Measurements from ENCODE around the gene ATF7.
"Not testable (repeated sequence)": the region's sequence is repeated elsewhere in the genome, so short reads cannot be mapped to it uniquely, and the experiment has no call there.

The ATF7 gene

GRCh38 chr12:53657041-53657440 lies 30.9 kb upstream of the ATF7 start:
- no peak overlapping the region for H3K4me3 ChIP-seq (ENCODE audit: extremely low read depth, insufficient read depth, low read length, poor library complexity, severe bottlenecking)
- H3K9me3 ChIP-seq (ENCODE audit: control insufficient read depth, low read length), result no peaks in the 10 kb centered on the region
- H3K27ac ChIP-seq (ENCODE audit: low read depth, low read length, severe bottlenecking), result no peak overlapping the region
- WGBS, 2 experiments (ENCODE audit: insufficient coverage in 2 of 2), result 93 to 94% methylated on average over 3 to 4 of the region's 4 CpGs
- peaks cover 36% of the 10 kb centered on the region for H3K4me1 ChIP-seq (ENCODE audit: control insufficient read depth, insufficient read depth, low read length, poor library complexity, severe bottlenecking)
- peaks cover under 1% of the 10 kb centered on the region for H3K36me3 ChIP-seq (ENCODE audit: control insufficient read depth, insufficient read depth, low read length)

GRCh38 chr12:53653595-53653994 lies 27.4 kb upstream of the ATF7 start:
- Histone ChIP-seq H3K4me3 (ENCODE audit: extremely low read depth, insufficient read depth, low read length, poor library complexity, severe bottlenecking) (no peak overlapping the region), H3K9me3 (ENCODE audit: control insufficient read depth, low read length) (no peaks in the 10 kb centered on the region), H3K27ac (ENCODE audit: low read depth, low read length, severe bottlenecking) (no peak overlapping the region), H3K4me1 (ENCODE audit: control insufficient read depth, insufficient read depth, low read length, poor library complexity, severe bottlenecking) (peaks cover 12% of the 10 kb centered on the region), H3K36me3 (ENCODE audit: control insufficient read depth, insufficient read depth, low read length) (no peaks in the 10 kb centered on the region)
- WGBS, 2 experiments (ENCODE audit: insufficient coverage in 2 of 2), result 100% methylated on average over 1 of the region's 2 CpGs; no CpG with 5 or more reads in 1 of the 2 experiments

GRCh38 chr12:53652366-53652765 lies 26.2 kb upstream of the ATF7 start:
- H3K36me3 ChIP-seq (ENCODE audit: control insufficient read depth, insufficient read depth, low read length), result no peaks in the 10 kb centered on the region
- H3K27ac ChIP-seq (ENCODE audit: low read depth, low read length, severe bottlenecking), result no peak overlapping the region
- no peaks in the 10 kb centered on the region for H3K9me3 ChIP-seq (ENCODE audit: control insufficient read depth, low read length)
- H3K4me3 ChIP-seq (ENCODE audit: extremely low read depth, insufficient read depth, low read length, poor library complexity, severe bottlenecking), result no peak overlapping the region
- H3K4me1 ChIP-seq (ENCODE audit: control insufficient read depth, insufficient read depth, low read length, poor library complexity, severe bottlenecking), result no peaks in the 10 kb centered on the region
- WGBS, 2 experiments (ENCODE audit: insufficient coverage in 2 of 2), result 100% methylated on average over 1 of the region's 1 CpG; no CpG with 5 or more reads in 1 of the 2 experiments

- no peaks in the 10 kb centered on the region for H3K4me1 ChIP-seq (ENCODE audit: control insufficient read depth, insufficient read depth, low read length, poor library complexity, severe bottlenecking)
- H3K4me3 ChIP-seq (ENCODE audit: extremely low read depth, insufficient read depth, low read length, poor library complexity, severe bottlenecking), result no peak overlapping the region
- H3K9me3 ChIP-seq (ENCODE audit: control insufficient read depth, low read length), result no peaks in the 10 kb centered on the region
- 100% methylated on average over 1 of the region's 1 CpG; no CpG with 5 or more reads in 1 of the 2 experiments for WGBS, 2 experiments (ENCODE audit: insufficient coverage in 2 of 2)
- H3K36me3 ChIP-seq (ENCODE audit: control insufficient read depth, insufficient read depth, low read length), result no peaks in the 10 kb centered on the region
- no peak overlapping the region for H3K27ac ChIP-seq (ENCODE audit: low read depth, low read length, severe bottlenecking)
These were observed 25.6 kb upstream of the ATF7 start for GRCh38 chr12:53651737-53652136.

- WGBS, 2 experiments (ENCODE audit: insufficient coverage in 2 of 2), result no CpG with 5 or more reads among the region's 4 CpGs
These were observed 20.1 kb upstream of the ATF7 start for GRCh38 chr12:53646300-53646699.

GRCh38 chr12:53645165-53645564 lies 19.0 kb upstream of the ATF7 start:
- Histone ChIP-seq H3K36me3 (ENCODE audit: control insufficient read depth, insufficient read depth, low read length) (no peaks in the 10 kb centered on the region), H3K9me3 (ENCODE audit: control insufficient read depth, low read length) (no peaks in the 10 kb centered on the region), H3K4me1 (ENCODE audit: control insufficient read depth, insufficient read depth, low read length, poor library complexity, severe bottlenecking) (no peaks in the 10 kb centered on the region), H3K27ac (ENCODE audit: low read depth, low read length, severe bottlenecking) (no peak overlapping the region), H3K4me3 (ENCODE audit: extremely low read depth, insufficient read depth, low read length, poor library complexity, severe bottlenecking) (no peak overlapping the region)
- no CpG with 5 or more reads among the region's 3 CpGs for WGBS, 2 experiments (ENCODE audit: insufficient coverage in 2 of 2)

More at GRCh38 chr12:53646300-53646699, 20.1 kb upstream of the ATF7 start:
- H3K4me3 ChIP-seq (ENCODE audit: extremely low read depth, insufficient read depth, low read length, poor library complexity, severe bottlenecking); H3K9me3 ChIP-seq (ENCODE audit: control insufficient read depth, low read length); H3K4me1 ChIP-seq (ENCODE audit: control insufficient read depth, insufficient read depth, low read length, poor library complexity, severe bottlenecking); H3K36me3 ChIP-seq (ENCODE audit: control insufficient read depth, insufficient read depth, low read length); H3K27ac ChIP-seq (ENCODE audit: low read depth, low read length, severe bottlenecking): not testable (repeated sequence)

- H3K4me3 ChIP-seq (ENCODE audit: extremely low read depth, insufficient read depth, low read length, poor library complexity, severe bottlenecking), result no peak overlapping the region
- WGBS, 2 experiments (ENCODE audit: insufficient coverage in 2 of 2), result 92% methylated on average over 3 of the region's 3 CpGs
- no peaks in the 10 kb centered on the region for H3K4me1 ChIP-seq (ENCODE audit: control insufficient read depth, insufficient read depth, low read length, poor library complexity, severe bottlenecking)
- no peaks in the 10 kb centered on the region for H3K9me3 ChIP-seq (ENCODE audit: control insufficient read depth, low read length)
- H3K27ac ChIP-seq (ENCODE audit: low read depth, low read length, severe bottlenecking), result no peak overlapping the region
- H3K36me3 ChIP-seq (ENCODE audit: control insufficient read depth, insufficient read depth, low read length), result no peaks in the 10 kb centered on the region
These were observed 18.0 kb upstream of the ATF7 start for GRCh38 chr12:53644133-53644532.

- no peaks in the 10 kb centered on the region for H3K4me1 ChIP-seq (ENCODE audit: control insufficient read depth, insufficient read depth, low read length, poor library complexity, severe bottlenecking)
- WGBS, 2 experiments (ENCODE audit: insufficient coverage in 2 of 2), result 0 to 92% methylated on average over 1 to 3 of the region's 5 CpGs
- H3K36me3 ChIP-seq (ENCODE audit: control insufficient read depth, insufficient read depth, low read length), result no peaks in the 10 kb centered on the region
- H3K27ac ChIP-seq (ENCODE audit: low read depth, low read length, severe bottlenecking), result no peak overlapping the region
- no peak overlapping the region for H3K4me3 ChIP-seq (ENCODE audit: extremely low read depth, insufficient read depth, low read length, poor library complexity, severe bottlenecking)
- no peaks in the 10 kb centered on the region for H3K9me3 ChIP-seq (ENCODE audit: control insufficient read depth, low read length)
These were observed 17.2 kb upstream of the ATF7 start for GRCh38 chr12:53643232-53643979.

GRCh38 chr12:53638057-53638456 lies 11.9 kb upstream of the ATF7 start:
- Histone ChIP-seq H3K4me3 (ENCODE audit: extremely low read depth, insufficient read depth, low read length, poor library complexity, severe bottlenecking) (no peak overlapping the region), H3K36me3 (ENCODE audit: control insufficient read depth, insufficient read depth, low read length) (no peaks in the 10 kb centered on the region)
- 100% methylated on average over 1 of the region's 2 CpGs for WGBS, 2 experiments (ENCODE audit: insufficient coverage in 2 of 2)

GRCh38 chr12:53636641-53637040 lies 10.5 kb upstream of the ATF7 start:
- Histone ChIP-seq H3K36me3 (ENCODE audit: control insufficient read depth, insufficient read depth, low read length) (no peaks in the 10 kb centered on the region), H3K4me1 (ENCODE audit: control insufficient read depth, insufficient read depth, low read length, poor library complexity, severe bottlenecking) (no peaks in the 10 kb centered on the region), H3K27ac (ENCODE audit: low read depth, low read length, severe bottlenecking) (no peak overlapping the region), H3K9me3 (ENCODE audit: control insufficient read depth, low read length) (no peaks in the 10 kb centered on the region), H3K4me3 (ENCODE audit: extremely low read depth, insufficient read depth, low read length, poor library complexity, severe bottlenecking) (no peak overlapping the region)
- WGBS, 2 experiments (ENCODE audit: insufficient coverage in 2 of 2), result 40% methylated on average over 1 of the region's 2 CpGs; no CpG with 5 or more reads in 1 of the 2 experiments

More at GRCh38 chr12:53638057-53638456, 11.9 kb upstream of the ATF7 start:
- Histone ChIP-seq H3K9me3 (ENCODE audit: control insufficient read depth, low read length) (no peaks in the 10 kb centered on the region), H3K4me1 (ENCODE audit: control insufficient read depth, insufficient read depth, low read length, poor library complexity, severe bottlenecking) (no peaks in the 10 kb centered on the region), H3K27ac (ENCODE audit: low read depth, low read length, severe bottlenecking) (no peak overlapping the region)

- not testable (repeated sequence) for H3K4me1 ChIP-seq (ENCODE audit: control insufficient read depth, insufficient read depth, low read length, poor library complexity, severe bottlenecking); H3K9me3 ChIP-seq (ENCODE audit: control insufficient read depth, low read length); H3K4me3 ChIP-seq (ENCODE audit: extremely low read depth, insufficient read depth, low read length, poor library complexity, severe bottlenecking); H3K27ac ChIP-seq (ENCODE audit: low read depth, low read length, severe bottlenecking); H3K36me3 ChIP-seq (ENCODE audit: control insufficient read depth, insufficient read depth, low read length)
These were observed 9.5 kb upstream of the ATF7 start for GRCh38 chr12:53635708-53636107.
